NB4 (cell line): Measurements from ENCODE around the gene SIGLEC8.
A peak's percentile ranks its signal among the peaks of the same experiment; 100 is the strongest.
"Not testable (repeated sequence)": the region's sequence is repeated elsewhere in the genome, so short reads cannot be mapped to it uniquely, and the experiment has no call there.

ENCODE experiments used
- DNase-seq: peaks from one replicate; pipeline ENCODE4 v3.0.0; 2010; ENCODE audit warnings: low read depth
- H3K4me3 ChIP-seq: one replicate; pipeline ENCODE4 v1.5.1; 2011; ENCODE audit warnings: mild to moderate bottlenecking, low read depth, low read length, moderate library complexity
- MYC ChIP-seq: IDR thresholded peaks from 2 replicates; pipeline ENCODE4 v1.6.1; 2011; ENCODE audit warnings: low read depth, low read length
- POLR2A ChIP-seq: IDR thresholded peaks from 2 replicates; pipeline ENCODE4 v1.6.1; 2011; ENCODE audit warnings: mild to moderate bottlenecking; ENCODE audit not compliant: insufficient read length; ENCODE audit errors: extremely low read depth
- TF ChIP-seq, protein P1 (sequence below): IDR thresholded peaks from one replicate; pipeline ENCODE4 v1.5.1; 2012; ENCODE audit warnings: low read depth, low read length
- TF ChIP-seq, protein P2 (sequence below): IDR thresholded peaks from 2 replicates; pipeline ENCODE4 v1.6.1; 2011; ENCODE audit warnings: low read depth, low read length

SIGLEC8 gene

DNA sequence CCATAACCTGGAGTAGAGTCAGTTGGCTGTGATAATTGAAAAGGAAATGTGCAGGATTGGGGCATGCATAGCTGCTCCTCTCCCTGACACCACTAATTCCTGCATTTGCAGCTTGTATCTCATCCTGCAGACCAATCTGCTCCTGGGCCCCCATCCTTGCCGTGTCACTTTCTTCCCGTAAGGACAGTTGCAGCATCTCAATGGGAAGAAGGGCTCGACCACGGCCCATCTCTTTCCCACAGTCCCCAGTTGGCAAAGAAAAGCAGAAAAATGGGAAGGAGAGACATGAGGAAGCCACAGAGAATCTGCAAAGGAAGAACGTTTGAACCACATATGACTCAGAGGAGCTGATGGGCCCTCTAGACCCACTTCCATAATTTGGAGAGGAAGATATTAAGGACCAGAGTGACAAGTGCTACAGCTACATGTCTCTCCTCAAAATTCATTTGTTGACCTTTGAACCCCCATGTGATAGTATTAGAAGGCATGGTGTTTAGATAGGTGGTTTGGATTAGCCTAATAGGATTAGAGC, 45.1 kb upstream of the SIGLEC8 start:
- DNase-seq: peak; percentile 70
- TF ChIP-seq MYC (no peak), POLR2A (no peak)
- TF ChIP-seq, protein P1, sequence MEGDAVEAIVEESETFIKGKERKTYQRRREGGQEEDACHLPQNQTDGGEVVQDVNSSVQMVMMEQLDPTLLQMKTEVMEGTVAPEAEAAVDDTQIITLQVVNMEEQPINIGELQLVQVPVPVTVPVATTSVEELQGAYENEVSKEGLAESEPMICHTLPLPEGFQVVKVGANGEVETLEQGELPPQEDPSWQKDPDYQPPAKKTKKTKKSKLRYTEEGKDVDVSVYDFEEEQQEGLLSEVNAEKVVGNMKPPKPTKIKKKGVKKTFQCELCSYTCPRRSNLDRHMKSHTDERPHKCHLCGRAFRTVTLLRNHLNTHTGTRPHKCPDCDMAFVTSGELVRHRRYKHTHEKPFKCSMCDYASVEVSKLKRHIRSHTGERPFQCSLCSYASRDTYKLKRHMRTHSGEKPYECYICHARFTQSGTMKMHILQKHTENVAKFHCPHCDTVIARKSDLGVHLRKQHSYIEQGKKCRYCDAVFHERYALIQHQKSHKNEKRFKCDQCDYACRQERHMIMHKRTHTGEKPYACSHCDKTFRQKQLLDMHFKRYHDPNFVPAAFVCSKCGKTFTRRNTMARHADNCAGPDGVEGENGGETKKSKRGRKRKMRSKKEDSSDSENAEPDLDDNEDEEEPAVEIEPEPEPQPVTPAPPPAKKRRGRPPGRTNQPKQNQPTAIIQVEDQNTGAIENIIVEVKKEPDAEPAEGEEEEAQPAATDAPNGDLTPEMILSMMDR: no peak
- TF ChIP-seq, protein P2, sequence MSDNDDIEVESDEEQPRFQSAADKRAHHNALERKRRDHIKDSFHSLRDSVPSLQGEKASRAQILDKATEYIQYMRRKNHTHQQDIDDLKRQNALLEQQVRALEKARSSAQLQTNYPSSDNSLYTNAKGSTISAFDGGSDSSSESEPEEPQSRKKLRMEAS: no peak
- no peak overlapping the region for H3K4me3 ChIP-seq

DNA sequence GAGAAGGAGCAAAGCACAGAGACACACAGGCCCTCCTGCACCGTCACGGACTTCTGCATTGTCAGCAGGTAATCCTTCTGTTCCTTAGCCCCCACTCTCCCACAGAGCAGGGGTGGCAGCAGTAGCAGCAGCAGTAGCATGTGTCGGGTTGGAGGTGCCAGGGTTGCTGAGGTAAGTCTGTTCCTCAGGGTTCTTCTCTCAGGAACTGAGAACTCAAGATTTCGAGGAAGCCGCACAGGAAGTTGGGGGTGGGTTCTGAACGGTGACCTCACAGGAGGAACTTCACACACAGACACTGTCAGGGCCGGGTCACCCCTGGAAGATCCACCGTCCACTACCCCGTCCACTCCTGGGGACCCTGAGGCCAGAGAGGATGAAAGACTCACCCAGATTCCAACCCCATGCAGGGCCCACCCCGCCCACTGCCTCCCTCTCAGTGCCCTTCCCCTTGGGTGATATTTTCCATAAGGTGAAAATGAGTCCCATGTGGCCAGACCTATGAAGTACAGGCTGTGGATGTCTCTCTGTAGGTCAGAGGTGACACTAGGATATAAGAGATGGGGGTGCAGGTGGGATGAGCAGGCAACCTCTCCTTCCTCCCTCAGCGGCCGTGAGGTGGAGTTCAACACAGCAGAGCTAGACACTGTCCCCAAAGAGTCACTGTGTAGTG, 43.5 kb upstream of the SIGLEC8 start, which contains the start of gene SIGLEC12:
Gene SIGLEC12, minus strand, starts transcription at position 207 of the 670 bp plus-strand sequence. Its CDS starts 67 bp downstream, at position 140.
- DNase-seq: peak; percentile 69
- TF ChIP-seq, protein P2: peak; percentile 9; the same call in 1 of the 2 replicates
- TF ChIP-seq MYC: no peak; the same call in 1 of the 2 replicates
- no peak for TF ChIP-seq POLR2A
- TF ChIP-seq, protein P1: no peak
- H3K4me3 ChIP-seq: peak within 1 kb of the TSS; percentile 49

DNA sequence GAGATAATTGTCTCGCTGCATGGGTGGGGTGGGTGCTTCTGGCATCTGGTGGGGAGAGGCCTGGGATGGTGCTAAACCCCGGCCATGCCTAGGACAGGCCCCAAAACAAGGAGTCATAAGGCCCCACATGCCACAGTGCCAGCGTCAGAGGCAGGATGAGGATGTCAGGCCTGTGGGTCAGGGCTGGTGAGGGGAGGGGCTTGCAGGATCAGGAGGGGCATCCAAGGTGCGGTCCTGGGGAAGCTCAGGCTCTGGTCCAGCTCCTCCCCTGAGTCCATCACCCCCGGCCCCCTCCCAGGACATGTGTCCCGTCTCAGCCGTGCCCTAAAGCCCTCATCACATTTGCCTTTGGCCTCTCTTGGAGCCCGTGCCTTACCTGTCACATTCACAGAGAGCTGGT, 42.7 kb upstream of the SIGLEC8 start:
- DNase-seq: not testable (repeated sequence)
- H3K4me3 ChIP-seq: peak overlapping the region; percentile 49

DNA sequence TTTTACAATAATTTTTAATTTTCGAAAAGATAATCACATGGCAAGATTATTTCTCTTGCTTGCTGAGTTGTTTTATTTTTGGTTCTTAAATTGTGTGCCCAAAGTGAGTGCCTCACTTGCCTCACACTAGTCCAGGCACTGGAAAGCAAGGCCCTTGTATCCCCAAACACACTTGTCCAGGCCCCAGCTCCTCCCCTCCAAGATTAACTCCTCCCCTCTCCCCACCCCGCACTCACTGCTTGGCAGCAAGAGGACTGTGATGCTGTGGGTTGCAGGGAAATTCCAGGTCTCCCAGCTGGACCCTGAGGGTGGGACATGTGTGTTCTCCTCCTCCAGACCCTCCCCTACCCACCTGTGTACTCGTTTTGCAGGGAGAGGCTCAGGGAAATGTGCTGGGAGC, 39.4 kb upstream of the SIGLEC8 start:
- no peak for DNase-seq
- no peak overlapping the region for H3K4me3 ChIP-seq
- no peak for TF ChIP-seq MYC
- TF ChIP-seq, protein P2: no peak
- TF ChIP-seq, protein P1: no peak
- no peak for TF ChIP-seq POLR2A

DNA sequence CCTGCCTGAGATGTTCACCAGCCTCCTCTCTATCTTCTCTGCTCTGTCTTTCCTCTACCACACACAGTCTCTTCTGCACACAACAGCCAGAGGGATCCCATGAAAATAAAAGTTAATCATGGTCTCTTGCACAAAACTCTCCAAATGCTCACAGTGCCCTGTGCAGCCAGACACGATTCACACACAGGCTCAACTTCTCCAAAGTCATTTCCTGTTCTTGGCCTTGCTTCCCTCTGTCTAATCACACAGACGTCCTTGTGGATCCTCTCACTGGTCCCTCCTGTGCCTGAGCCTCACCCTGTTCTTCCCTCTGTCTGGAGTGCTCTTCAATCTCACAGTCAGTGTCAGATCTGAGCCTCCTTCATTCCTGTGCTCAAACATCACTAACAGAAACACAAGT, 35.5 kb upstream of the SIGLEC8 start:
- H3K4me3 ChIP-seq: no peak overlapping the region
- DNase-seq: peak; percentile 30
- TF ChIP-seq POLR2A: no peak
- TF ChIP-seq MYC: no peak
- TF ChIP-seq, protein P1: no peak
- TF ChIP-seq, protein P2: no peak

DNA sequence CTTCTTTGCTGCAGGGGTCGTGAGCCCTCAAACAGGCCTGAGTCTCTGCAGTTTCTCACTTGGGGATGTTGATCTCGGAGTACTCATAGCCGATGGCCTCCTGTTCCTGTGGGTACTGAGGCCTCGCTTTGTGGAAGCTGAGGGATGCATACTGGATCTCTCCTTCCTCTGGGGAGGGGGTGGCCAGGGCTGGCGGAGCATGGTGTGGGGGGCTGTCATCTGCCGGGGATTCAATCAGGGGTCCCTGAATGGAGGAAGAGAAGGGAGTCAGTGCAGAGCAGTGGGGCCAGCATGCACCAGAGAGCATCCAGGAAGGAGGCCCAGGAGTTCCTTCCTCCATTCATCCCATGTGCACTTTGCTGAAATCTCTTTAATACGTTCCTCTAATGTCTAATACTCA, 33.3 kb upstream of the SIGLEC8 start:
- DNase-seq: no peak
- TF ChIP-seq MYC (no peak), POLR2A (no peak)
- TF ChIP-seq, protein P1: no peak
- TF ChIP-seq, protein P2: no peak
- no peak overlapping the region for H3K4me3 ChIP-seq
